ENCODE measurements around the gene RPGR. TPM values are rescaled to one million over a fixed set of nuclear protein-coding genes. Genes with fewer than 3 reads are reported as not detected.

The RPGR gene
- total RNA-seq, 1 experiment from 2014 or later: not detected

GRCh38 chrX:38368774-38369173, 41.5 kb upstream of the RPGR start:
- no peak for TF ChIP-seq CTCF (conservative IDR thresholded peaks at IDR 0.05)
- TF ChIP-seq EZH2 (IDR thresholded peaks at IDR 0.05; ENCODE audit: low read depth): no peak
- Histone ChIP-seq H3K27ac (no peak overlapping the region), H3K4me3 (no peak overlapping the region), H3K27me3 (ENCODE audit: insufficient read depth, low read depth) (no peaks in the 10 kb centered on the region), H4K20me1 (ENCODE audit: insufficient read depth) (no peaks in the 10 kb centered on the region), H3F3A (ENCODE audit: insufficient read depth, low read depth) (no peaks in the 10 kb centered on the region), H3K9me3 (ENCODE audit: insufficient read depth, low read depth) (no peaks in the 10 kb centered on the region), H3K36me3 (ENCODE audit: low read depth) (no peaks in the 10 kb centered on the region), H3K79me2 (ENCODE audit: low read depth) (no peaks in the 10 kb centered on the region), H2AFZ (no peak overlapping the region), H3K4me1 (replicated peaks; ENCODE audit: insufficient read depth) (no peaks in the 10 kb centered on the region), H3K4me2 (no peak overlapping the region), H3K9me2 (ENCODE audit: insufficient read depth) (no peaks in the 10 kb centered on the region)
- ChIA-PET CTCF (no interaction called here), POLR2A (ENCODE audit: unreplicated experiment) (no interaction called here)
- DNase-seq: no peak
- intact Hi-C loops (cut with micrococcal nuclease; ENCODE audit: unreplicated experiment): no loop called here
- no TSS peak for BruUV-seq (replicated peaks)

- intact Hi-C loops (cut with micrococcal nuclease; ENCODE audit: unreplicated experiment): no loop called here
- TF ChIP-seq EZH2 (IDR thresholded peaks at IDR 0.05; ENCODE audit: low read depth) (no peak), CTCF (conservative IDR thresholded peaks at IDR 0.05) (no peak)
- H3K4me1 ChIP-seq (replicated peaks; ENCODE audit: insufficient read depth): no peaks in the 10 kb centered on the region
- no peaks in the 10 kb centered on the region for H4K20me1 ChIP-seq (ENCODE audit: insufficient read depth)
- no peak overlapping the region for H3K27ac ChIP-seq
- H3K9me3 ChIP-seq (ENCODE audit: insufficient read depth, low read depth): no peaks in the 10 kb centered on the region
- no peaks in the 10 kb centered on the region for H3K79me2 ChIP-seq (ENCODE audit: low read depth)
- H3K4me2 ChIP-seq: no peak overlapping the region
- H3K4me3 ChIP-seq: no peak overlapping the region
- no peaks in the 10 kb centered on the region for H3K9me2 ChIP-seq (ENCODE audit: insufficient read depth)
- BruUV-seq (replicated peaks): no TSS peak
- H2AFZ ChIP-seq: no peak overlapping the region
- no peak for DNase-seq
- ChIA-PET POLR2A (ENCODE audit: unreplicated experiment) (no interaction called here), CTCF (no interaction called here)
- H3F3A ChIP-seq (ENCODE audit: insufficient read depth, low read depth): no peaks in the 10 kb centered on the region
- no peaks in the 10 kb centered on the region for H3K36me3 ChIP-seq (ENCODE audit: low read depth)
- H3K27me3 ChIP-seq (ENCODE audit: insufficient read depth, low read depth): no peaks in the 10 kb centered on the region
Measured at GRCh38 chrX:38365954-38366353, 38.6 kb upstream of the RPGR start.

GRCh38 chrX:38363046-38363445, 35.7 kb upstream of the RPGR start:
- no peaks in the 10 kb centered on the region for H3F3A ChIP-seq (ENCODE audit: insufficient read depth, low read depth)
- ChIA-PET CTCF (no interaction called here), POLR2A (ENCODE audit: unreplicated experiment) (no interaction called here)
- DNase-seq: no peak
- H4K20me1 ChIP-seq (ENCODE audit: insufficient read depth): no peaks in the 10 kb centered on the region
- H3K27me3 ChIP-seq (ENCODE audit: insufficient read depth, low read depth): no peaks in the 10 kb centered on the region
- TF ChIP-seq EZH2 (IDR thresholded peaks at IDR 0.05; ENCODE audit: low read depth): no peak
- no peak for TF ChIP-seq CTCF (conservative IDR thresholded peaks at IDR 0.05)
- H3K27ac ChIP-seq: no peak overlapping the region
- BruUV-seq (replicated peaks): no TSS peak
- no peaks in the 10 kb centered on the region for H3K36me3 ChIP-seq (ENCODE audit: low read depth)
- H3K4me2 ChIP-seq: no peak overlapping the region
- H3K4me3 ChIP-seq: no peak overlapping the region
- H3K79me2 ChIP-seq (ENCODE audit: low read depth): no peaks in the 10 kb centered on the region
- no peak overlapping the region for H2AFZ ChIP-seq
- H3K9me3 ChIP-seq (ENCODE audit: insufficient read depth, low read depth): no peaks in the 10 kb centered on the region
- intact Hi-C loops (cut with micrococcal nuclease; ENCODE audit: unreplicated experiment): no loop called here
- no peaks in the 10 kb centered on the region for H3K9me2 ChIP-seq (ENCODE audit: insufficient read depth)
- H3K4me1 ChIP-seq (replicated peaks; ENCODE audit: insufficient read depth): no peaks in the 10 kb centered on the region
